ENCODE data around the gene DMAC2. TPM values are rescaled to one million over a fixed set of nuclear protein-coding genes. Genes with fewer than 3 reads are reported as not detected.
"Not testable (repeated sequence)": the region's sequence is repeated elsewhere in the genome, so short reads cannot be mapped to it uniquely, and the experiment has no call there.

The DMAC2 gene
- total RNA-seq, 1 donor from 2014 or later = 28.0 TPM

DNA sequence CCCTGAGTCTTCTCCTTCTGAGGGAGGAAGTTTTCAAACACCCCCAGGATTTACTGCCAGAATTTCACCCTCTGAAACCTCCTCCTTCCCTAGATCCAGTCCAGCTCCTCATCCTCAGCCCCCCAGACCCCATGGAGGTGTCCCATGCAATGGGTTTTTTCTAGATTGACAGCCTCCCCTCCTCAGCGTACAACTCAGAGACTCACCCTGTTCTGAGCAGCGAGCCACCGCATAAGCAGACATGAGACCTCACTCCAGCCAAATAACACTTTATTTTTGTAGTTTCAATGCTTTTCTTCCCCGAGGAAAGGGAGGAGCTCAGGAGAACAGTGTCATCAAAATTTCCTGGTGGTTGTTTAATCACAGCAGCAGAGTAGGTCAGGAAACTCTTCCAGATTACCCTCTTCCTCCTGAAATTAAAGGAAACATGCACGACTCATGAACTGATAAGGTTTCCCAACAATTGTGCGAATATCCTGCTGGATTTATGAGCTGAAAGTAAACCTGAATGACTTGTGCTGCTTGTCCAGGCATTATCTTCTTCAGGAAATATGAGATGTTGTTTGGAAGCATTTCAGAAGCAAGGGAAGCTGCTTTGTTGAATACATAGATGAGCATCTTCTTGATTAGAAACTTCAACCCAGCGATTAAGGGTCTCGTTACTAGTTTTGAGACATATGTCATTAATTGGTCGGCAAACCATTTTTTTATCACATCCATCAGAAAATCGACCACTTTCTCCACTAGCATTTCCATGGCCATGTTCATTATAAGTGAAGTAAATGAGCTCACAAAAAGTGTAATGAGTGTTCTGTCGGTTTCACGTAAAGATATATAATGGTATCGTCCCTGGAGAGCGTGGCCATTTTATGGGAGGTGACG lies 39.4 kb upstream of the DMAC2 start:
- DNase-seq (ENCODE audit: low spot score) = no peak
- Mint-ChIP-seq H3K27me3 (ENCODE audit: low read depth) (peaks cover 23% of the 10 kb centered on the region), H3K36me3 (ENCODE audit: low read depth) (no peaks in the 10 kb centered on the region), H3K27ac (ENCODE audit: unreplicated experiment) (no peak overlapping the region), H3K4me3 (ENCODE audit: unreplicated experiment) (no peak overlapping the region), H3K4me1 (ENCODE audit: low read depth) (no peaks in the 10 kb centered on the region), H3K9me3 (ENCODE audit: low read depth) (no peaks in the 10 kb centered on the region)
- TF ChIP-seq CTCF (IDR thresholded peaks at IDR 0.05) = no peak

DNA sequence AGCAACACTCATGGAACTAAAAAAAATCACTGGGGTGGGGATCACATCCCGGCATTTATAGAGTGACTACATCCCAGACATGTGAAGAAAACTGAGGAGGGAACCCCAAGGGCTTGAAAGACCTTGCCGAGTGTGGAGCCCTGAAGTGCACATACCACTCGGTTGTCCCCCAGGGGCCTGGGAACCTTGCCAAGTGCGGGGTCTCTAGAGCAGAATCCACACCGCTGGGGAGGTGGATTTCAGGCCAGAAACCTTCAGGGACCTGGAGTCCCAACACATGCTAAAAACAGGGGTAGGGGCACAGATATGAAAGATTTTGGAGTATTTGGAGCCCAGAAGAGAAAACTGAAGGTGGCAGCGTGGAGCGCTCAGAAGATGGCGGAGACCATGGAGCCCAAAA lies 38.5 kb upstream of the DMAC2 start:
- peaks cover 24% of the 10 kb centered on the region for H3K27me3 Mint-ChIP-seq (ENCODE audit: low read depth)
- no peak for DNase-seq (ENCODE audit: low spot score)
- no peaks in the 10 kb centered on the region for H3K36me3 Mint-ChIP-seq (ENCODE audit: low read depth)
- H3K9me3 Mint-ChIP-seq (ENCODE audit: low read depth) = no peaks in the 10 kb centered on the region
- TF ChIP-seq CTCF (IDR thresholded peaks at IDR 0.05) = no peak
- H3K4me3 Mint-ChIP-seq (ENCODE audit: unreplicated experiment) = no peak overlapping the region
- no peaks in the 10 kb centered on the region for H3K4me1 Mint-ChIP-seq (ENCODE audit: low read depth)
- H3K27ac Mint-ChIP-seq (ENCODE audit: unreplicated experiment) = no peak overlapping the region

- Mint-ChIP-seq H3K36me3 (ENCODE audit: low read depth) (no peaks in the 10 kb centered on the region), H3K9me3 (ENCODE audit: low read depth) (no peaks in the 10 kb centered on the region)
These were observed 36.9 kb upstream of the DMAC2 start for GRCh38 chr19:41476583-41476982.

DNA sequence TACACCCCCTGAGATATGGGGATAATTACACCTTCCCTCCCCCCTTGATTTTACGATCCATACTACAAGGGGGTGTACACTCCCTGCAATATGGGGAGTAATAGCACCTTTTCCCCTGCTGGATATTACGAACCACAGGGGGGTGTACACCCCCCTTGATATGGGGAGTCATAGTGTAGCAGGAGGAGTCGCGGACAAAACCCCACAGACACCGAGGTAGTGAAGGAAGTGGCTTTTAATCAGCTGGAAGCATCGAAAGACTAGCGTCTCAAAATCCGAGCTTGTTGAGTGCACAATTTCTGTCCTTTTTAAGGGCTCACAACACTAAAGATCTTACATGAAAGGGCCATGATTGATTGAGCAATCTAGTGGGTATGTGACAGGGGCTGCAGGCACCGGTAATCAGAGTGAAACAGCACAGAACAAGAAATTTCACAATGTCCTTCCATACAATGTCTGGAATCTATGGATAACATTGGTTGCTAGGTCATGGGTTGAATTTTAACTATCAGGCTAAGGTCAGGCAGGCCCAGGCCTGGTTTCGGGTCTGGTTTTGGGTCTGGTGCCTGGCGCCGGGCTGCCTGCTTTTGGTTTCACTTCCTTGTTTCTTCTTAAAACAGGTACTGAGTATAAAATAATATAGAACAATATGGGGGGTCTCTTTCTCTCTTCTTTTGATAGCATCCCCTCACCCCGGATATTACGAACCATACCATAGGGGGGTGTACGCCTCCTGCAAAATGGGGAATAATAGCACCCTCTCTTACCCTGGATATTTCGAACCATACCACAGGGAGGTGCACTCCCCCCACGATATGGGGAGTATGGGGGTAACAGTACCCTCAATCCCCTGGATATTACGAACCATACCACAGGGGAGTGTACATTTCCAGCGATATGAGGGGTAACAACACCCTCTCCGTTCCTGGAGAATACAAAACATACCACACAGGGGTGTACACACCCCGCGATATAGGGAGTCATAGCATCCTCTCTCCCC lies 23.8 kb upstream of the DMAC2 start:
- not testable (repeated sequence) for DNase-seq (ENCODE audit: low spot score); H3K36me3 Mint-ChIP-seq (ENCODE audit: low read depth); H3K9me3 Mint-ChIP-seq (ENCODE audit: low read depth); H3K4me3 Mint-ChIP-seq (ENCODE audit: unreplicated experiment); H3K27ac Mint-ChIP-seq (ENCODE audit: unreplicated experiment); H3K4me1 Mint-ChIP-seq (ENCODE audit: low read depth)
- peaks cover 59% of the 10 kb centered on the region for H3K27me3 Mint-ChIP-seq (ENCODE audit: low read depth)

More at GRCh38 chr19:41476583-41476982, 36.9 kb upstream of the DMAC2 start:
- DNase-seq (ENCODE audit: low spot score) = no peak
- H3K27me3 Mint-ChIP-seq (ENCODE audit: low read depth) = peaks cover 31% of the 10 kb centered on the region
- no peak for TF ChIP-seq CTCF (IDR thresholded peaks at IDR 0.05)
- no peaks in the 10 kb centered on the region for H3K4me1 Mint-ChIP-seq (ENCODE audit: low read depth)
- no peak overlapping the region for H3K27ac Mint-ChIP-seq (ENCODE audit: unreplicated experiment)
- no peak overlapping the region for H3K4me3 Mint-ChIP-seq (ENCODE audit: unreplicated experiment)

- peaks cover 67% of the 10 kb centered on the region for H3K27me3 Mint-ChIP-seq (ENCODE audit: low read depth)
- no peaks in the 10 kb centered on the region for H3K9me3 Mint-ChIP-seq (ENCODE audit: low read depth)
- DNase-seq (ENCODE audit: low spot score) = no peak
- no peaks in the 10 kb centered on the region for H3K4me1 Mint-ChIP-seq (ENCODE audit: low read depth)
- no peaks in the 10 kb centered on the region for H3K36me3 Mint-ChIP-seq (ENCODE audit: low read depth)
- no peak overlapping the region for H3K4me3 Mint-ChIP-seq (ENCODE audit: unreplicated experiment)
- H3K27ac Mint-ChIP-seq (ENCODE audit: unreplicated experiment) = no peak overlapping the region
- TF ChIP-seq CTCF (IDR thresholded peaks at IDR 0.05) = no peak
These were observed 22.8 kb upstream of the DMAC2 start for GRCh38 chr19:41462497-41462896.
